K562 (cell line): Measurements from ENCODE around the gene CST8.

Experiments
- BRF1 ChIP-seq: IDR thresholded peaks from 3 replicates; pipeline ENCODE4 v1.6.1; 2011; ENCODE audit warnings: borderline replicate concordance, mild to moderate bottlenecking; ENCODE audit not compliant: insufficient read length; ENCODE audit errors: extremely low read depth
- CTCF ChIP-seq, 3 experiments: IDR thresholded peaks in 2 of 3; conservative IDR thresholded peaks in 1 of 3; 2 replicates each; pipeline ENCODE4 v1.5.1; 2011 to 2012; ENCODE audit warnings: low read length in 3 of 3, mild to moderate bottlenecking in 3 of 3, control low read depth in 2 of 3, improper control_type of control experiment in 1 of 3, inconsistent platforms in 1 of 3, low read depth in 1 of 3, mixed read lengths in 1 of 3, moderate library complexity in 1 of 3; ENCODE audit not compliant: insufficient read depth in 2 of 3
- POLR2B ChIP-seq: fragments of 450-650 bp; IDR thresholded peaks from 2 replicates; pipeline ENCODE4 v1.6.1; 2018; ENCODE audit warnings: low read depth; ENCODE audit not compliant: partially characterized antibody
- VEZF1 ChIP-seq: fragments of 200-800 bp; sonication (Bioruptor generic); IDR thresholded peaks from 2 replicates; pipeline ENCODE4 v1.6.1; 2017; ENCODE audit warnings: missing genetic modification characterization, missing compliant biosample characterization

GRCh38 chr20:23454816-23455215 lies 36.1 kb upstream of the CST8 start:
- no peak for TF ChIP-seq VEZF1 (CRISPR knock-in tag)
- TF ChIP-seq CTCF (IDR thresholded peaks at IDR 0.05 in 2 of 3, conservative IDR thresholded peaks at IDR 0.05 in 1 of 3; ENCODE audit: insufficient read depth in 2 of 3, low read depth in 1 of 3, low read length in 3 of 3), result no peak
- no peak for TF ChIP-seq POLR2B
- no peak for TF ChIP-seq BRF1
